Heart left ventricle (tissue), 16 donors: ENCODE results near the gene HIPK1. TPM values are rescaled to one million over a fixed set of nuclear protein-coding genes. Genes with fewer than 3 reads are reported as not detected.

Experiments used
- ATAC-seq, 4 donors: fragments of 200-7000 bp; cut with Tn5 transposase; one replicate each; pipeline ENCODE4 v1.9.1; 2020 to 2022; ENCODE audit warnings: moderate library complexity in 4 of 4, mild to moderate bottlenecking in 3 of 4, moderate number of reproducible peaks in 1 of 4
- DNase-seq, 5 donors: peaks; one replicate each; pipeline ENCODE4 v3.0.0-alpha.2; 2020
- H3K27ac ChIP-seq, 12 donors: fragments of 200-600 bp; sonication (generic) in 4 of 12; one replicate each; pipeline versions ENCODE4 v1.5.0 to v1.8.0; 2016 to 2022; ENCODE audit warnings: mild to moderate bottlenecking in 2 of 12
- H3K27me3 ChIP-seq, 9 donors: fragments of 200-600 bp; sonication (generic) in 2 of 9; one replicate each; pipeline versions ENCODE4 v1.5.1 to v1.8.0; 2016 to 2022; ENCODE audit warnings: mild to moderate bottlenecking in 3 of 9
- H3K36me3 ChIP-seq, 9 donors: fragments of 200-600 bp; sonication (generic) in 2 of 9; one replicate each; pipeline versions ENCODE4 v1.5.0 to v1.8.0; 2018 to 2022; ENCODE audit warnings: mild to moderate bottlenecking in 2 of 9
- H3K4me1 ChIP-seq, 12 donors: fragments of 200-600 bp; sonication (generic) in 4 of 12; one replicate each; pipeline versions ENCODE4 v1.5.0 to v1.8.0; 2016 to 2022; ENCODE audit warnings: mild to moderate bottlenecking in 3 of 12
- H3K4me3 ChIP-seq, 12 donors: fragments of 200-600 bp; sonication (generic) in 4 of 12; one replicate each; pipeline versions ENCODE4 v1.5.0 to v1.8.0; 2017 to 2022; ENCODE audit warnings: mild to moderate bottlenecking in 9 of 12, moderate library complexity in 4 of 12
- H3K9me3 ChIP-seq, 12 donors: fragments of 200-600 bp; sonication (generic) in 4 of 12; one replicate each; pipeline versions ENCODE4 v1.5.0 to v1.8.0; 2016 to 2022; ENCODE audit warnings: mild to moderate bottlenecking in 1 of 12
- POLR2A ChIP-seq, 2 donors: fragments of 450-650 bp; IDR thresholded peaks; one replicate each; pipeline ENCODE4 v1.6.1; 2017; ENCODE audit warnings: antibody characterized with exemption in 2 of 2, mild to moderate bottlenecking in 2 of 2, moderate library complexity in 2 of 2
- WGBS, 4 donors: extraction: QIAGEN DNeasy Blood & Tissue Kit in 2 of 4; methylation state at CpG; one replicate each; pipeline versions ENCODE4 v1.1.5 to v1.1.7; 2013 to 2018; 5-methylcytosine and 5-hydroxymethylcytosine counted together
- intact Hi-C, 10 donors: fragments of 100-400 bp; cut with DNase I; formaldehyde crosslinking; loops; one replicate each; pipeline versions ENCODE4 v1.11.1 to v1.14.2; 2022
- long read RNA-seq, 3 donors: library from polyadenylated mRNA; unstranded; transcript quantifications; one replicate each; pipeline ENCODE4 v2.0.0, GENCODE V29; 2020 to 2021
- polyA plus RNA-seq, 2 donors: library from polyadenylated mRNA; stranded (reverse); fragments of 200-250 nt; gene quantifications; one replicate each; pipeline ENCODE4 v1.2.3, GENCODE V29; 2013
- total RNA-seq, 9 donors: library from RNA; depleted of rRNA in 2 of 9; stranded (reverse); fragments of >200 nt in 2 of 9; fragmentation: NEBNext Ultra II Directional in 3 of 9; extraction: Animal tissue kit (Norgen Biotek cat#: 25700) in 3 of 9; gene quantifications; one replicate each; pipeline versions ENCODE4 v1.1.0 to v1.2.4, GENCODE V29; 2016 to 2023
- TF ChIP-seq, protein P1 (sequence below), 12 donors: fragments of 200-600 bp; sonication (generic) in 4 of 12; IDR thresholded peaks; one replicate each; pipeline versions ENCODE4 v1.5.0 to v1.8.0; 2018 to 2022; ENCODE audit warnings: antibody characterized with exemption in 12 of 12, mild to moderate bottlenecking in 5 of 12
- donor health status: ischemic (EF 13 %, LVEDD 7.1; RV severe dilation, severe dysfunction).
- donor health status: healthy with polysubstance abuse.
- donor health status: DM: no; HTN: yes; CAD: no.
- donor health status: DM: no; HTN: no; CAD: no.
- donor health status: ischemic (EF 25% LVEDD 6.9; RV normal size, moderate dysfunction).
- donor health status: ischemic (EF 25% LVEDD 5.7; RV mildly dilated, moderate dysfunction).
- donor health status: healthy.
- donor health status: DM: yes; HTN: yes; CAD: no.
- donor health status: ischemic (EF 35%, LVEDD 5.7; RV mildly dilated, moderate dysfunction).
- donor health status: nonischemic (EF 11% LVEDD 7.7; RV severe dilation, severe dysfunction).
- donor health status: DM: yes; HTN: yes; CAD: no.
- donor health status: PGD.
- donor health status: ischemic (EF 29% LVEDD 5.4; RV normal size, mild dysfunction).
- donor health status: nonischemic (EF 23%, LVEDD 6.1; RV moderate dilation, normal function).

Gene HIPK1
- total RNA-seq, result 100 to 1,000 TPM in 1 of 9 donors, 10 to 100 TPM in 8; 41.8 to 102 (median 62.7) TPM
- 10 to 100 TPM in 1 of 2 donors, 1 to 10 TPM in 1; 7.0 to 24.9 TPM for polyA plus RNA-seq
- long read RNA-seq, donor 1, partial matches to known transcripts, result 29 of 37 reads
- long read RNA-seq, donor 1, other reads (novel, unspliced or antisense), result 8 of 37 reads
- long read RNA-seq, donor 2, partial matches to known transcripts, result 20 of 21 reads
- long read RNA-seq, donor 2, other reads (novel, unspliced or antisense), result 1 of 21 reads
- long read RNA-seq, donor 3, partial matches to known transcripts, result 28 of 30 reads
- long read RNA-seq, donor 3, other reads (novel, unspliced or antisense), result 2 of 30 reads

DNA sequence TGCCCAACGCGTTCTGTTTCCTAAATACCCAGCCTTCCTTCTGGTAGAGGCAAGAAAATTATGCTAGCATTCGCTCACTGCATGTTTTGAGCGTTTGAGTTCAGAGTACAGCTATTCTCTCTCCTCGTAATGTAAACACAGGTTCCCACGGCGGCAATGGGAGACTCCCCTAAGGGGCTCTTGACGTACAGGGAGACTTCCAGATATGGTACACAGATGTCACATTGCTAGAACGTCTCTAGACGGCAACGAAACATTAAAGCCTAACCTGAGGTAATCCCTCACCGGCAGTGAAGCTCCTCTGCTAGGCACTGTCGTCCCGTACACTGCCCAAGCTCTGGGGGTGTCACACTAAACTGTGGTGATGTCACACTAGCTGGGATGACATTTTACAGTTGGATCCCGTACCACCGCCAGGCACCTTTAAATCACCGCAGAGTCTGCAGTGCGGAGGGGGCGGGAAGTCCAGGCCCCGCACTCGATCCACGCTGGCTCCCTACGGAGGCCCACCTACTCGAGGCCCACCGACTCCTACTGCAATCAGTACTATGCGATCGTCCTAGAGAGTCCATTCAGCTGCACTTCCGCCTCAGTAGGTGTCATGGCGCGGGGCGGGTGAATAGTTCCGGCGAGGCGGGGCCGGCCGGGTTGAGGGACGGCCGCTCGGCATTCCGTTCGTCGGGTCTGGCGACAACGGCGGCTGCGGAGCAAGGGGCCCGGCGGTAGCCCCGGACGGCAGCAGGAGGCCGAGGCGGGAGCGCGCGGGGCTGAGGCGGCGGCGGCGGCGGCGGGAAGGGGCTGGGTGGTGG, at the start of gene HIPK1:
TSS of gene HIPK1 (plus strand) at position 384 of the 809 bp plus-strand sequence.
- no peaks in the 10 kb centered on the region for H3K27me3 ChIP-seq
- H3K9me3 ChIP-seq, result no peaks in the 10 kb centered on the region
- intact Hi-C loops, result loop anchor here in 9 of 10 donors (1.0 to 2.0 kb wide), 5 partner anchors 16 to 117 kb away; partner anchors contain the start of genes DCLRE1B (in 8 of the 9), AP4B1 (in 1 of the 9) and RSBN1 (in 1 of the 9)
- TF ChIP-seq, protein P1, sequence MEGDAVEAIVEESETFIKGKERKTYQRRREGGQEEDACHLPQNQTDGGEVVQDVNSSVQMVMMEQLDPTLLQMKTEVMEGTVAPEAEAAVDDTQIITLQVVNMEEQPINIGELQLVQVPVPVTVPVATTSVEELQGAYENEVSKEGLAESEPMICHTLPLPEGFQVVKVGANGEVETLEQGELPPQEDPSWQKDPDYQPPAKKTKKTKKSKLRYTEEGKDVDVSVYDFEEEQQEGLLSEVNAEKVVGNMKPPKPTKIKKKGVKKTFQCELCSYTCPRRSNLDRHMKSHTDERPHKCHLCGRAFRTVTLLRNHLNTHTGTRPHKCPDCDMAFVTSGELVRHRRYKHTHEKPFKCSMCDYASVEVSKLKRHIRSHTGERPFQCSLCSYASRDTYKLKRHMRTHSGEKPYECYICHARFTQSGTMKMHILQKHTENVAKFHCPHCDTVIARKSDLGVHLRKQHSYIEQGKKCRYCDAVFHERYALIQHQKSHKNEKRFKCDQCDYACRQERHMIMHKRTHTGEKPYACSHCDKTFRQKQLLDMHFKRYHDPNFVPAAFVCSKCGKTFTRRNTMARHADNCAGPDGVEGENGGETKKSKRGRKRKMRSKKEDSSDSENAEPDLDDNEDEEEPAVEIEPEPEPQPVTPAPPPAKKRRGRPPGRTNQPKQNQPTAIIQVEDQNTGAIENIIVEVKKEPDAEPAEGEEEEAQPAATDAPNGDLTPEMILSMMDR (IDR thresholded peaks at IDR 0.05), result no peak
- peak in 1 of 2 donors; percentile 68 for TF ChIP-seq POLR2A (IDR thresholded peaks at IDR 0.05)
- H3K4me3 ChIP-seq, result peak within 1 kb of the TSS; percentile 73 to 99 (median 94)
- DNase-seq (peak; percentile 94 to 96 (median 96)), ATAC-seq (peak; percentile 95 to 96 (median 96))
- H3K36me3 ChIP-seq, result no peaks in the 10 kb centered on the region
- WGBS, 4 donors, result 0 to 1% (median 1%) methylated on average over 33 to 61 of the region's 61 CpGs
- H3K27ac ChIP-seq, result peak within 1 kb of the TSS; percentile 62 to 98 (median 95)
- H3K4me1 ChIP-seq, result peaks cover 6 to 52% (median 37%) of the 10 kb centered on the region in 12 donors

DNA sequence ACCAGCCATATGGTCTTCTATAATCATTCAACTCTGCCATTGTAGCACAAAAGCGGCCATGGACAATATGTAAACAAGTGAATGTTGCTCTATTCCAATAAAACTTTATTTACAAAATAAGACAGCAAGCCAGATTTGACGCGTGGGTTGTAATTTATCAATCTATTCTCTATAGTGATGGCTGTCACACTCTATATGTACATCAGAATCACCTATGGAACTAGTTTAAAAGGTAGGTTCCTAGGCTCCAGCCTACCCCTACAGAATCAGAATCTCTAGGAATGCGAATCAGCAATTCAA, 49.4 kb upstream of the HIPK1 start:
- no peak for TF ChIP-seq POLR2A (IDR thresholded peaks at IDR 0.05)
- TF ChIP-seq, protein P1 (IDR thresholded peaks at IDR 0.05), result no peak
- Histone ChIP-seq H3K27ac (no peak overlapping the region), H3K9me3 (no peaks in the 10 kb centered on the region), H3K27me3 (no peaks in the 10 kb centered on the region), H3K4me3 (no peak overlapping the region), H3K36me3 (no peaks in the 10 kb centered on the region), H3K4me1 (peaks cover 0 to 23% (median 0%) of the 10 kb centered on the region in 12 donors)
- DNase-seq (no peak), ATAC-seq (no peak)
- intact Hi-C loops, result no loop called here
- 95 to 99% (median 97%) methylated on average over 4 of the region's 4 CpGs for WGBS, 4 donors

DNA sequence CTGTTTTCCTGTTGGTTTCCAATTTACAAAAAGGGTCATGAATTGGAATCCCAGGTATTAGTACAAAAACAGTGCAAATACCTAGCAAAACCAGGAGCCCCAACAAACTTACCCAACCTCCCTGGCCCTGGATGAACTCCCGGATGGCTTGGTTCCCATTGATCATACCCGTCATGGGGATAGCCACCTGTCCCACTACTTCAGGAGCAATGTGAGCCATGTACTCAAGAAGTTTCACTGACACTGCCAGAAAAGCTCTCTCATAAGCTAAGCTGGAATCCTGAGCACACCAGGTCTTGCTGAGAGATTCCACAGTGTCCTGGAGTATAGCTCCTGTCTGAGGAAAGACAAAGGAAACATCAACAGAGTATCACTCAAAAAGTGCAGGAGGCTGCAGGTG, 47.5 kb upstream of the HIPK1 start:
- H3K27ac ChIP-seq, result no peak overlapping the region
- DNase-seq, result no peak
- no peak for ATAC-seq
- H3K9me3 ChIP-seq, result no peaks in the 10 kb centered on the region
- no peaks in the 10 kb centered on the region for H3K27me3 ChIP-seq
- H3K4me1 ChIP-seq, result peaks cover 0 to 20% (median 0%) of the 10 kb centered on the region in 12 donors
- 82 to 95% (median 87%) methylated on average over 2 of the region's 2 CpGs for WGBS, 4 donors
- intact Hi-C loops, result no loop called here
- no peaks in the 10 kb centered on the region for H3K36me3 ChIP-seq
- TF ChIP-seq, protein P1 (IDR thresholded peaks at IDR 0.05), result no peak
- TF ChIP-seq POLR2A (IDR thresholded peaks at IDR 0.05), result no peak
- no peak overlapping the region for H3K4me3 ChIP-seq
